Left ventricle myocardium inferior (tissue), 1 donor: ENCODE results near the gene SBNO1. TPM values are rescaled to one million over a fixed set of nuclear protein-coding genes. Genes with fewer than 3 reads are reported as not detected.
"Not testable (repeated sequence)": the region's sequence is repeated elsewhere in the genome, so short reads cannot be mapped to it uniquely, and the experiment has no call there.

Experiments used
- DNase-seq: peaks from one replicate; pipeline ENCODE4 v3.0.0-alpha.2; 2020
- H3K27ac ChIP-seq: fragments of 200-600 bp; replicated peaks from 2 replicates; pipeline ENCODE4 v1.8.0; 2021
- H3K27me3 ChIP-seq: fragments of 200-600 bp; 2 replicates; pipeline ENCODE4 v1.8.0; 2021; ENCODE audit warnings: low read depth
- H3K36me3 ChIP-seq: fragments of 200-600 bp; 2 replicates; pipeline ENCODE4 v1.8.0; 2021
- H3K4me1 ChIP-seq: fragments of 200-600 bp; 2 replicates; pipeline ENCODE4 v1.8.0; 2021
- H3K4me3 ChIP-seq: fragments of 200-600 bp; 2 replicates; pipeline ENCODE4 v1.8.0; 2021; ENCODE audit warnings: mild to moderate bottlenecking, moderate library complexity
- H3K9me3 ChIP-seq: fragments of 200-600 bp; replicated peaks from 2 replicates; pipeline ENCODE4 v1.8.0; 2021
- intact Hi-C: fragments of 100-400 bp; cut with micrococcal nuclease; formaldehyde crosslinking; loops from one replicate; pipeline ENCODE4 v1.11.0; 2022
- total RNA-seq: library from RNA; stranded (reverse); fragmentation: NEBNext Ultra II Directional; extraction: Animal tissue kit (Norgen Biotek cat#: 25700); gene quantifications from one replicate; pipeline ENCODE4 v1.2.1, GENCODE V29; 2021
- TF ChIP-seq, protein P1 (sequence below): fragments of 200-600 bp; IDR thresholded peaks from 2 replicates; pipeline ENCODE4 v1.8.0; 2021; ENCODE audit warnings: antibody characterized with exemption, mild to moderate bottlenecking, borderline replicate concordance
- donor health status: DM: no; HTN: yes; CAD: no; lungs with severe emphysema.

The SBNO1 gene
- total RNA-seq, 1 donor from 2014 or later, result 27.1 TPM

DNA sequence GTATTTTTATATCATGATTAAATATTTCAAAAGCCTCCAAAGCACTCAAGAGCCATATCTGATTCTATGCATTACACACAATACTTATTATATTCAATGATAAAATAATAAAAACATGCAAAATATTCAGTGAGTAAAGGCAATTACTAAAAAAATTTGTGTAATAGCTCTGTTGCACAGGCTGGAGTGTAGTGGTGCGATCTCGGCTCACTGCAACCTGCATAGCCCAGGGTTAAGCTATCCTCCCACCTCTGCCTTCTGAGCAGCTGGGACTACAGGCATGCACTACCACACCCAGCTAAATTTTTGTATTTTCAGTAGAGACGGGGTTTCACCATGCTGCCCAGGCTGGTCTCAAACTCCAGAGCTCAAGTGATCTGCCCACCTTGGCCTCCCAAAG is 45.4 kb downstream of the SBNO1 start:
- Histone ChIP-seq H3K4me1 (no peaks in the 10 kb centered on the region), H3K27me3 (no peaks in the 10 kb centered on the region), H3K27ac (no peak overlapping the region), H3K9me3 (no peaks in the 10 kb centered on the region), H3K36me3 (peaks cover 100% of the 10 kb centered on the region), H3K4me3 (no peak overlapping the region)
- no peak for DNase-seq
- intact Hi-C loops, result no loop called here
- TF ChIP-seq, protein P1, sequence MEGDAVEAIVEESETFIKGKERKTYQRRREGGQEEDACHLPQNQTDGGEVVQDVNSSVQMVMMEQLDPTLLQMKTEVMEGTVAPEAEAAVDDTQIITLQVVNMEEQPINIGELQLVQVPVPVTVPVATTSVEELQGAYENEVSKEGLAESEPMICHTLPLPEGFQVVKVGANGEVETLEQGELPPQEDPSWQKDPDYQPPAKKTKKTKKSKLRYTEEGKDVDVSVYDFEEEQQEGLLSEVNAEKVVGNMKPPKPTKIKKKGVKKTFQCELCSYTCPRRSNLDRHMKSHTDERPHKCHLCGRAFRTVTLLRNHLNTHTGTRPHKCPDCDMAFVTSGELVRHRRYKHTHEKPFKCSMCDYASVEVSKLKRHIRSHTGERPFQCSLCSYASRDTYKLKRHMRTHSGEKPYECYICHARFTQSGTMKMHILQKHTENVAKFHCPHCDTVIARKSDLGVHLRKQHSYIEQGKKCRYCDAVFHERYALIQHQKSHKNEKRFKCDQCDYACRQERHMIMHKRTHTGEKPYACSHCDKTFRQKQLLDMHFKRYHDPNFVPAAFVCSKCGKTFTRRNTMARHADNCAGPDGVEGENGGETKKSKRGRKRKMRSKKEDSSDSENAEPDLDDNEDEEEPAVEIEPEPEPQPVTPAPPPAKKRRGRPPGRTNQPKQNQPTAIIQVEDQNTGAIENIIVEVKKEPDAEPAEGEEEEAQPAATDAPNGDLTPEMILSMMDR, result no peak

- H3K4me1 ChIP-seq, H3K4me3 ChIP-seq, H3K9me3 ChIP-seq, DNase-seq, H3K27ac ChIP-seq, intact Hi-C loops, H3K27me3 ChIP-seq: not testable (repeated sequence)
- peaks cover 97% of the 10 kb centered on the region for H3K36me3 ChIP-seq
Observed at GRCh38 chr12:123313046-123313445, 51.6 kb downstream of the SBNO1 start.

DNA sequence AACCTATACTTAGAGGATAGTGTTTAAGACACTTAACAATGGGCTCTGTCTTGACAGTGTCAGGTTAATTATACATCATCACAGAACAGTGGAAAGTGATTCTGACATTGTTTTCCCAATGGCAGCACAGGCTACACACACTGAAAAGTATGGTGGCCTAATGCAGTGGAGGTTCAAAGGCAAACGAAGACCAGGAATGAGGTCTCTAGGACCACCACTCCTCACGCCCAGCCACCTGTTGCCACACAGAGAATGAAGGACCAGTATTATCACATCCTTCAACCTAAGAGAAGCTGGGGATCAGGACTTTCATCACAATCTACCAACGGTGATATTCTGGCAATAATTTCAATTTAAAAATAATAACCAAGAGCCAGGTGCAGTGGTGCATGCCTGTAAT is 58.4 kb downstream of the SBNO1 start:
- TF ChIP-seq, protein P1, result no peak
- Histone ChIP-seq H3K27ac (no peak overlapping the region), H3K4me1 (peaks cover 6% of the 10 kb centered on the region), H3K9me3 (no peaks in the 10 kb centered on the region), H3K36me3 (peaks cover 99% of the 10 kb centered on the region), H3K27me3 (no peaks in the 10 kb centered on the region), H3K4me3 (no peak overlapping the region)
- no peak for DNase-seq
- intact Hi-C loops, result no loop called here

DNA sequence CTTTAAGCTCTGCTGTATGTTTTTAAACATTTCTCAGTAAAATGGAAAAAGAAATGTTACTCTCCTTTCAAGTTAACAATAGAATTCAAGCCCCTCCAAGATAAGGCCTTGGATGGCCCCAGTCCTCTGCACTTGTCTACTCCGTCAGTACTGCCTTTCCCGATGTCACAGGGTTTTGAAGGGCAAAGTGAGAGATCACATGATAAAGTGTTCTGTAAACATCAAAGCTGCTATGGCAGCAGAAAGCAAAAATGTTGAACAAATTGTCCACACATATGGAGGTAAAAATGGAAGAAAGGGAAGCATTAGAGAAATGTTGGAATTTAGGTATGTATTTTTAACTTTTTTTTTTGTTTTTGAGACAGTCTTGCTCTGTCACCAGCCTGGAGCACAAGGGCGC is 59.5 kb downstream of the SBNO1 start:
- intact Hi-C loops, result no loop called here
- no peak overlapping the region for H3K4me3 ChIP-seq
- H3K27me3 ChIP-seq, result no peaks in the 10 kb centered on the region
- peaks cover 99% of the 10 kb centered on the region for H3K36me3 ChIP-seq
- peaks cover 6% of the 10 kb centered on the region for H3K4me1 ChIP-seq
- no peak overlapping the region for H3K27ac ChIP-seq
- no peaks in the 10 kb centered on the region for H3K9me3 ChIP-seq
- TF ChIP-seq, protein P1, result no peak
- DNase-seq, result no peak

- no peak overlapping the region for H3K4me3 ChIP-seq
- TF ChIP-seq, protein P1, result no peak
- intact Hi-C loops, result no loop called here
- peaks cover 74% of the 10 kb centered on the region for H3K36me3 ChIP-seq
- no peaks in the 10 kb centered on the region for H3K9me3 ChIP-seq
- no peaks in the 10 kb centered on the region for H3K27me3 ChIP-seq
- no peak overlapping the region for H3K27ac ChIP-seq
- DNase-seq, result no peak
- H3K4me1 ChIP-seq, result no peaks in the 10 kb centered on the region
Observed at GRCh38 chr12:123293178-123293760, 71.4 kb downstream of the SBNO1 start.

- Histone ChIP-seq H3K9me3 (no peaks in the 10 kb centered on the region), H3K27ac (no peak overlapping the region), H3K4me3 (no peak overlapping the region), H3K36me3 (peaks cover 42% of the 10 kb centered on the region), H3K4me1 (no peaks in the 10 kb centered on the region), H3K27me3 (no peaks in the 10 kb centered on the region)
- TF ChIP-seq, protein P1, result no peak
- intact Hi-C loops, result no loop called here
- DNase-seq, result no peak
Observed at GRCh38 chr12:123289911-123290310, 74.7 kb downstream of the SBNO1 start.
